ENCODE measurements around the gene WDR45.

The WDR45 gene

GRCh38 chrX:49041744-49042580 is 37.7 kb downstream of the WDR45 start (continued):
- peak; percentile 34 for TF ChIP-seq ZNF398 (tag by site-specific recombination; IDR thresholded peaks at IDR 0.05)
- 0 out of 2 replicates have a peak, but pooled peaks have one; percentile 17 for TF ChIP-seq KLF17 (tag by site-specific recombination; IDR thresholded peaks at IDR 0.05)
- TF ChIP-seq ZNF837 (tag by site-specific recombination; IDR thresholded peaks at IDR 0.05), result no peak
- no peak for TF ChIP-seq ZNF664 (tag by site-specific recombination; IDR thresholded peaks at IDR 0.05)
- TF ChIP-seq IKZF3 (tag by site-specific recombination; IDR thresholded peaks at IDR 0.05), result peak; percentile 9; the same call in 1 of the 2 replicates
- TF ChIP-seq ZNF366 (tag by site-specific recombination; conservative IDR thresholded peaks at IDR 0.05), result 0 out of 2 replicates have a peak, but pooled peaks have one; percentile 13

GRCh38 chrX:49040376-49040955 is 39.2 kb downstream of the WDR45 start:
- ChIA-PET CTCF (interaction anchor here (1.3 kb wide), 2 partner anchors 67 to 68 kb away, joined by 3 to 8 read pairs; no protein-coding TSS in a partner anchor), POLR2A (interaction anchor here (0.5 to 1.5 kb wide), 8 partner anchors 9 to 1906 kb away, joined by 3 to 9 read pairs (median 4); partner anchors contain the start of genes GRIPAP1, KCND1 and SLC35A2)
- no peaks in the 10 kb centered on the region for H3K9me3 ChIP-seq (ENCODE audit: control insufficient read depth, insufficient read depth, low read depth, low read length)
- no peak for TF ChIP-seq ZNF2 (tag by site-specific recombination; IDR thresholded peaks at IDR 0.05)
- TF ChIP-seq IKZF3 (tag by site-specific recombination; IDR thresholded peaks at IDR 0.05), result no peak
- peak; percentile 76; the same call in 1 of the 2 replicates for TF ChIP-seq PRDM10 (tag by site-specific recombination; IDR thresholded peaks at IDR 0.05)
- no peak for TF ChIP-seq ZNF670 (tag by site-specific recombination; IDR thresholded peaks at IDR 0.05; ENCODE audit: low read depth)
- no peak for TF ChIP-seq ZNF157 (tag by site-specific recombination; IDR thresholded peaks at IDR 0.05)
- no peak for TF ChIP-seq PATZ1 (tag by site-specific recombination; IDR thresholded peaks at IDR 0.05)
- peaks cover 7% of the 10 kb centered on the region for H3K4me1 ChIP-seq (ENCODE audit: control insufficient read depth, insufficient read depth, low read length)
- peaks cover 11 to 34% of the 10 kb centered on the region in 2 experiments; a peak in 2 of 3 replicates for H3K36me3 ChIP-seq (ENCODE audit: control insufficient read depth in 2 of 2, insufficient read depth in 1 of 2, low read length in 2 of 2)
- H3K4me3 ChIP-seq (ENCODE audit: low read depth, low read length), result no peak overlapping the region
- 0 out of 2 replicates have a peak overlapping the region, but pooled peaks have one; percentile 34 for H3K27ac ChIP-seq (ENCODE audit: extremely low read depth, low read depth, low read length)

Data from HEK293 (cell line).